SK-N-SH treated with all-trans-retinoic acid at 6 μM for 48 hours (cell line): ENCODE results near the gene RBPJ.

ENCODE experiments used
- ATAC-seq: fragments of 200-7000 bp; cut with Tn5 transposase; 3 replicates; pipeline ENCODE4 v1.9.1; 2020; ENCODE audit warnings: mild to moderate bottlenecking, moderate library complexity
- ARNTL ChIP-seq: fragments of 450-650 bp; formaldehyde crosslinking; IDR thresholded peaks from 2 replicates; pipeline ENCODE4 v1.5.0; 2020; ENCODE audit warnings: low read depth, mild to moderate bottlenecking, moderate library complexity, borderline replicate concordance
- BACH2 ChIP-seq: fragments of 250-450 bp; sonication (Bioruptor Pico); IDR thresholded peaks from 2 replicates; pipeline ENCODE4 v1.9.0; 2021; ENCODE audit warnings: mild to moderate bottlenecking, borderline replicate concordance
- CREB5 ChIP-seq: fragments of 250-450 bp; sonication (Bioruptor Pico); IDR thresholded peaks from 2 replicates; pipeline ENCODE4 v1.5.1; 2020; ENCODE audit warnings: low read depth, mild to moderate bottlenecking, moderate library complexity
- CSDC2 ChIP-seq: fragments of 250-450 bp; sonication (Bioruptor Pico); IDR thresholded peaks from 2 replicates; pipeline ENCODE4 v1.5.0; 2020; ENCODE audit warnings: mild to moderate bottlenecking, moderate library complexity
- CSRNP3 ChIP-seq: fragments of 250-450 bp; sonication (Bioruptor Pico); IDR thresholded peaks from 2 replicates; pipeline ENCODE4 v1.5.1; 2021; ENCODE audit warnings: mild to moderate bottlenecking, moderate library complexity
- ESRRG ChIP-seq: fragments of 250-450 bp; sonication (Bioruptor Pico); IDR thresholded peaks from 2 replicates; pipeline ENCODE4 v1.6.1; 2021; ENCODE audit warnings: mild to moderate bottlenecking
- GLIS3 ChIP-seq: fragments of 250-450 bp; sonication (Bioruptor Pico); IDR thresholded peaks from 2 replicates; pipeline ENCODE4 v1.5.0; 2020; ENCODE audit warnings: mild to moderate bottlenecking, moderate library complexity
- ISL1 ChIP-seq: fragments of 250-450 bp; sonication (Bioruptor Pico); IDR thresholded peaks from 2 replicates; pipeline ENCODE4 v2.1.2; 2022; ENCODE audit warnings: mild to moderate bottlenecking, moderate library complexity
- OSR1 ChIP-seq: fragments of 250-450 bp; sonication (Bioruptor Pico); IDR thresholded peaks from 2 replicates; pipeline ENCODE4 v1.8.0; 2022; ENCODE audit warnings: moderate library complexity, mild to moderate bottlenecking, inconsistent platforms
- PATZ1 ChIP-seq: fragments of 250-450 bp; sonication (Bioruptor Pico); IDR thresholded peaks from 2 replicates; pipeline ENCODE4 v1.8.0; 2020; ENCODE audit warnings: mild to moderate bottlenecking, moderate library complexity, borderline replicate concordance
- POU6F1 ChIP-seq: fragments of 250-450 bp; sonication (Bioruptor Pico); IDR thresholded peaks from 2 replicates; pipeline ENCODE4 v1.8.0; 2021; ENCODE audit warnings: low read depth, mild to moderate bottlenecking, moderate library complexity, borderline replicate concordance
- PPARA ChIP-seq: fragments of 250-450 bp; sonication (Bioruptor Pico); IDR thresholded peaks from 2 replicates; pipeline ENCODE4 v1.5.0; 2020; ENCODE audit warnings: mild to moderate bottlenecking, borderline replicate concordance
- RARB ChIP-seq: fragments of 250-450 bp; sonication (Bioruptor Pico); IDR thresholded peaks from 2 replicates; pipeline ENCODE4 v1.8.0; 2021; ENCODE audit warnings: mild to moderate bottlenecking, moderate library complexity
- SNAI2 ChIP-seq: fragments of 250-450 bp; sonication (Bioruptor Pico); IDR thresholded peaks from 2 replicates; pipeline ENCODE4 v1.5.0; 2020; ENCODE audit warnings: mild to moderate bottlenecking, moderate library complexity
- TCF4 ChIP-seq: fragments of 250-450 bp; sonication (Bioruptor Pico); IDR thresholded peaks from 2 replicates; pipeline ENCODE4 v1.8.0; 2021; ENCODE audit warnings: mild to moderate bottlenecking, moderate library complexity, borderline replicate concordance
- TOX ChIP-seq: fragments of 250-450 bp; sonication (Bioruptor Pico); IDR thresholded peaks from 2 replicates; pipeline ENCODE4 v1.8.0; 2021; ENCODE audit warnings: mild to moderate bottlenecking, moderate library complexity, borderline replicate concordance
- TSHZ2 ChIP-seq: fragments of 250-450 bp; sonication (Bioruptor Pico); IDR thresholded peaks from 2 replicates; pipeline ENCODE4 v1.5.0; 2020; ENCODE audit warnings: mild to moderate bottlenecking, moderate library complexity
- ZC3H10 ChIP-seq: fragments of 250-450 bp; sonication (Bioruptor Pico); IDR thresholded peaks from 2 replicates; pipeline ENCODE4 v1.5.1; 2021; ENCODE audit warnings: mild to moderate bottlenecking, moderate library complexity
- ZFP3 ChIP-seq: fragments of 250-450 bp; sonication (Bioruptor Pico); IDR thresholded peaks from 2 replicates; pipeline ENCODE4 v1.5.0; 2020; ENCODE audit warnings: mild to moderate bottlenecking, moderate library complexity
- ZFP30 ChIP-seq: fragments of 450-650 bp; formaldehyde crosslinking; IDR thresholded peaks from 2 replicates; pipeline ENCODE4 v1.5.0; 2022; ENCODE audit warnings: mild to moderate bottlenecking, moderate library complexity
- ZNF565 ChIP-seq: fragments of 450-650 bp; formaldehyde crosslinking; conservative IDR thresholded peaks from 2 replicates; pipeline ENCODE4 v1.5.0; 2020; ENCODE audit warnings: low read depth, mild to moderate bottlenecking, moderate library complexity
- ZNF70 ChIP-seq: fragments of 450-650 bp; formaldehyde crosslinking; IDR thresholded peaks from 2 replicates; pipeline ENCODE4 v1.5.0; 2020; ENCODE audit warnings: mild to moderate bottlenecking, moderate library complexity
- ZNF8 ChIP-seq: fragments of 450-650 bp; formaldehyde crosslinking; IDR thresholded peaks from 2 replicates; pipeline ENCODE4 v1.5.0; 2020; ENCODE audit warnings: mild to moderate bottlenecking, moderate library complexity

Gene RBPJ

GRCh38 chr4:26334366-26334765, 13.6 kb downstream of the RBPJ start:
- ATAC-seq, result no peak
- TF ChIP-seq ZFP30 (CRISPR knock-in tag) (no peak), CSRNP3 (CRISPR knock-in tag) (no peak), PATZ1 (no peak), ZNF565 (CRISPR knock-in tag) (no peak), ISL1 (CRISPR knock-in tag) (no peak), RARB (CRISPR knock-in tag) (no peak), ZC3H10 (CRISPR knock-in tag) (no peak), SNAI2 (no peak), CREB5 (CRISPR knock-in tag) (no peak), ZNF8 (no peak), TSHZ2 (no peak), GLIS3 (CRISPR knock-in tag) (no peak), ZFP3 (CRISPR knock-in tag) (no peak), POU6F1 (no peak), ESRRG (CRISPR knock-in tag) (no peak), CSDC2 (CRISPR knock-in tag) (no peak), TOX (CRISPR knock-in tag) (no peak), OSR1 (no peak)

- no peak for TF ChIP-seq RARB (CRISPR knock-in tag)
- no peak for TF ChIP-seq ZC3H10 (CRISPR knock-in tag)
- no peak for TF ChIP-seq CREB5 (CRISPR knock-in tag)
- no peak for TF ChIP-seq BACH2 (CRISPR knock-in tag)
- TF ChIP-seq GLIS3 (CRISPR knock-in tag), result no peak
- TF ChIP-seq OSR1, result no peak
- no peak for TF ChIP-seq ZNF70
- no peak for TF ChIP-seq ZNF8
- no peak for TF ChIP-seq PPARA (CRISPR knock-in tag)
- no peak for TF ChIP-seq ZNF565 (CRISPR knock-in tag)
- no peak for TF ChIP-seq TOX (CRISPR knock-in tag)
- no peak for TF ChIP-seq ARNTL (CRISPR knock-in tag)
- TF ChIP-seq ESRRG (CRISPR knock-in tag), result no peak
- no peak for TF ChIP-seq ZFP30 (CRISPR knock-in tag)
- TF ChIP-seq ISL1 (CRISPR knock-in tag), result no peak
- no peak for TF ChIP-seq CSDC2 (CRISPR knock-in tag)
- TF ChIP-seq CSRNP3 (CRISPR knock-in tag), result no peak
- no peak for TF ChIP-seq TCF4
These were observed 16.8 kb downstream of the RBPJ start for GRCh38 chr4:26337612-26338011.

More at GRCh38 chr4:26337612-26338011, 16.8 kb downstream of the RBPJ start:
- ATAC-seq, result no peak
